ENCODE data around the gene LPP.

DNA sequence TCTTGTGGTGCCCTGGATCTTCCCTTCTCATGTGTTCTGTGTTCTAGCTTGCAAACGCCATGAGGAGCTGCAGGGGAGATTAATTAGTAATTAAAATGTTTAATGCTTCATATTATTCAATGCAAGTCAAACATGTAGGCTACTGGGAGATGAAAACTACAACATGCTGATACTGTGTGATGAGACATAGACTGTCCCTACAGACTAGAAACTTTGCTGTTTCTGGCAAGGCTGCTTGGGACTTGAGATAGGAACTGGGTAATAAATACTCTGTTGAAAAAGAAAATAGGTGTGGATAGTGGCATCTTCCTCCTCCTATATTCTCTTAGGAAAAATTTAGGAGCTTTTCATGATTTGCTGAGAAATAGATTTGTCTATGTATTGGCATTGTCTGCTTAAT, 379.2 kb downstream of the LPP start:
- no peak for TF ChIP-seq CREM (IDR thresholded peaks at IDR 0.05; ENCODE audit: low read depth)
- no peak for TF ChIP-seq CHD4 (IDR thresholded peaks at IDR 0.05; ENCODE audit: insufficient read depth, insufficient replicate concordance, low read depth, low read length, poor library complexity, severe bottlenecking)
- TF ChIP-seq PTRF (tag; IDR thresholded peaks at IDR 0.05), result no peak
- no peak for TF ChIP-seq FOXJ2 (tag; IDR thresholded peaks at IDR 0.05)
- TF ChIP-seq, protein P1, sequence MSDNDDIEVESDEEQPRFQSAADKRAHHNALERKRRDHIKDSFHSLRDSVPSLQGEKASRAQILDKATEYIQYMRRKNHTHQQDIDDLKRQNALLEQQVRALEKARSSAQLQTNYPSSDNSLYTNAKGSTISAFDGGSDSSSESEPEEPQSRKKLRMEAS (CRISPR knock-in tag; IDR thresholded peaks at IDR 0.05), result no peak
- no peak for TF ChIP-seq GATAD2A (IDR thresholded peaks at IDR 0.05)
- no peak for TF ChIP-seq ZC3H8 (IDR thresholded peaks at IDR 0.05)
- TF ChIP-seq CEBPB (tag; IDR thresholded peaks at IDR 0.05), result no peak
- no peak for TF ChIP-seq SUPT5H (IDR thresholded peaks at IDR 0.05)
- no peak for TF ChIP-seq YY1 (IDR thresholded peaks at IDR 0.05; ENCODE audit: borderline replicate concordance in 1 of 3, control insufficient read depth in 1 of 3, extremely low read depth in 1 of 3, insufficient read depth in 3 of 3, insufficient read length in 1 of 3, insufficient replicate concordance in 2 of 3, low read depth in 1 of 3, low read length in 2 of 3)
- TF ChIP-seq, protein P2, sequence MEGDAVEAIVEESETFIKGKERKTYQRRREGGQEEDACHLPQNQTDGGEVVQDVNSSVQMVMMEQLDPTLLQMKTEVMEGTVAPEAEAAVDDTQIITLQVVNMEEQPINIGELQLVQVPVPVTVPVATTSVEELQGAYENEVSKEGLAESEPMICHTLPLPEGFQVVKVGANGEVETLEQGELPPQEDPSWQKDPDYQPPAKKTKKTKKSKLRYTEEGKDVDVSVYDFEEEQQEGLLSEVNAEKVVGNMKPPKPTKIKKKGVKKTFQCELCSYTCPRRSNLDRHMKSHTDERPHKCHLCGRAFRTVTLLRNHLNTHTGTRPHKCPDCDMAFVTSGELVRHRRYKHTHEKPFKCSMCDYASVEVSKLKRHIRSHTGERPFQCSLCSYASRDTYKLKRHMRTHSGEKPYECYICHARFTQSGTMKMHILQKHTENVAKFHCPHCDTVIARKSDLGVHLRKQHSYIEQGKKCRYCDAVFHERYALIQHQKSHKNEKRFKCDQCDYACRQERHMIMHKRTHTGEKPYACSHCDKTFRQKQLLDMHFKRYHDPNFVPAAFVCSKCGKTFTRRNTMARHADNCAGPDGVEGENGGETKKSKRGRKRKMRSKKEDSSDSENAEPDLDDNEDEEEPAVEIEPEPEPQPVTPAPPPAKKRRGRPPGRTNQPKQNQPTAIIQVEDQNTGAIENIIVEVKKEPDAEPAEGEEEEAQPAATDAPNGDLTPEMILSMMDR (IDR thresholded peaks at IDR 0.05 in 2 of 3, conservative IDR thresholded peaks at IDR 0.05 in 1 of 3; ENCODE audit: insufficient read depth in 2 of 3, low read depth in 1 of 3, low read length in 3 of 3), result no peak

All from K562 (cell line).